Adrenal gland (tissue), 5 donors: ENCODE data around the gene GJA4.

Experiments
- POLR2A ChIP-seq, 2 donors: fragments of 450-650 bp; IDR thresholded peaks; one replicate each; pipeline ENCODE4 v1.6.1; 2017; ENCODE audit warnings: antibody characterized with exemption in 2 of 2, mild to moderate bottlenecking in 2 of 2, moderate library complexity in 1 of 2
- TF ChIP-seq, protein P1 (sequence below), 6 experiments: fragments of 450-650 bp in 4 of 6; fragments of 200-600 bp in 2 of 6; sonication (generic) in 1 of 6; IDR thresholded peaks; 1 replicate in 5 of 6; 2 replicates in 1 of 6; pipeline versions ENCODE4 v1.5.1 to v1.8.0; 2016 to 2021; ENCODE audit warnings: antibody characterized with exemption in 6 of 6, mild to moderate bottlenecking in 2 of 6, moderate library complexity in 1 of 6
- donor health status: DM: no; HTN: no; CAD: no.

DNA sequence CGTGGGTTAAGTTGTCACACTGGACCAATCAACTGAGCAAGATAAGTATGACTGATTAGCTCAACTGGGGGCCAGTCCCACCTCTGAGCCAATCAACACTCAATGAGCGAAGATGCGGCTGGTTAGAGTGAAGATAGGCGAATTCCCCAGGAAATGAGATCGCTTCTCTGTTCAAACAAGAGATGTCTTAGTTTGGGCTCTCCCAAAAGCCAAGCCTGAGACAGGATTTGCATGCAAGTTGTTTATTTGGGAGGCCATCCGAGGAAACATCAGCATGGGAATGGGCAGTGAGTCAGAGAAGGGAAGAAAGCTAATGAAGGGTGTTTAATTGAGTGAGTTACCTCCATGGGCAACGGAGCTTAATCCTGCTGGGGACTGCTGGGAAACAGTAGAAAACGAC is 42.8 kb upstream of the GJA4 start:
- TF ChIP-seq, protein P1, sequence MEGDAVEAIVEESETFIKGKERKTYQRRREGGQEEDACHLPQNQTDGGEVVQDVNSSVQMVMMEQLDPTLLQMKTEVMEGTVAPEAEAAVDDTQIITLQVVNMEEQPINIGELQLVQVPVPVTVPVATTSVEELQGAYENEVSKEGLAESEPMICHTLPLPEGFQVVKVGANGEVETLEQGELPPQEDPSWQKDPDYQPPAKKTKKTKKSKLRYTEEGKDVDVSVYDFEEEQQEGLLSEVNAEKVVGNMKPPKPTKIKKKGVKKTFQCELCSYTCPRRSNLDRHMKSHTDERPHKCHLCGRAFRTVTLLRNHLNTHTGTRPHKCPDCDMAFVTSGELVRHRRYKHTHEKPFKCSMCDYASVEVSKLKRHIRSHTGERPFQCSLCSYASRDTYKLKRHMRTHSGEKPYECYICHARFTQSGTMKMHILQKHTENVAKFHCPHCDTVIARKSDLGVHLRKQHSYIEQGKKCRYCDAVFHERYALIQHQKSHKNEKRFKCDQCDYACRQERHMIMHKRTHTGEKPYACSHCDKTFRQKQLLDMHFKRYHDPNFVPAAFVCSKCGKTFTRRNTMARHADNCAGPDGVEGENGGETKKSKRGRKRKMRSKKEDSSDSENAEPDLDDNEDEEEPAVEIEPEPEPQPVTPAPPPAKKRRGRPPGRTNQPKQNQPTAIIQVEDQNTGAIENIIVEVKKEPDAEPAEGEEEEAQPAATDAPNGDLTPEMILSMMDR (IDR thresholded peaks at IDR 0.05), result no peak
- TF ChIP-seq POLR2A (IDR thresholded peaks at IDR 0.05), result no peak
